Measurements from ENCODE around the gene GSS.

GSS gene

GRCh38 chr20:34955231-34956040, at the start of gene GSS, which contains the start of gene MYH7B:
Gene GSS, minus strand, starts transcription at chr20:34955806. Its CDS starts 3,954 bp downstream, at chr20:34951852.
Gene MYH7B, plus strand, starts transcription at chr20:34955868. Its CDS starts 22,138 bp downstream, at chr20:34978006.
- peak; percentile 88 to 98 (median 93) for DNase-seq

- DNase-seq, result no peak
Observed at GRCh38 chr20:35004749-35005462, 49.3 kb upstream of the GSS start.

DNA sequence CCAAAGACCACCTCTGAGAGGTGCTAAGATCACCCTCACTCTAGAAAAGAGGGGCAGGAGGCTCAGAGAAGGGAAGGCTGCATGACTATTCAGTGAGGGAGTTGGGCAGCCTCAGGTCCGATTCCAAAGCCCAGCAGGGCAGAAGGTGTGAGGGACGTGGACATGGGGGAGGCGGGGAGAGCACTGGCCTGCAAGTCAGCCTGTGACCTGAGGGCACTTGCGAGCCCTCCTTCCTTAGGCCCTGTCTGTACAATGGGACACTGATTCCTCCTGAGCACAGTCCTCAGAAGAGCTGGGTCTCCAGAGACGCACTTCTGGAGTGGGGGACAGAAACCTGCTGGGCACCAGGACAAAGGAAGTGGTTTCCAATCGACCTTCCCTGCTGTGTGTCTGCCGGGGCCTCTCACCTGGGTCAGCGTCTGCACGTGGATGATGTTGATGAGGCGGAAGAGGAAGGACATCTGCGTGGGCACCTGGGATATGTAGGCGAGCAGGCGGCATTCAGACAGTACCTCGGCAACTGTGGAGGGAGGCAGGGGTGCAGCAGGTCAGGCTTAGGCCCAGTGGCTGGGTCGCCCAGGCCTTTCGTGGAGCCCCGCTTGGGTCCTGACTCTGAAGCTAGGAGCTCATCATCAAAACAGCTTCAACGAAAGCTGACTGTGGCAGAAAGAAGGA, 48.6 kb upstream of the GSS start:
- no peak for DNase-seq

DNA sequence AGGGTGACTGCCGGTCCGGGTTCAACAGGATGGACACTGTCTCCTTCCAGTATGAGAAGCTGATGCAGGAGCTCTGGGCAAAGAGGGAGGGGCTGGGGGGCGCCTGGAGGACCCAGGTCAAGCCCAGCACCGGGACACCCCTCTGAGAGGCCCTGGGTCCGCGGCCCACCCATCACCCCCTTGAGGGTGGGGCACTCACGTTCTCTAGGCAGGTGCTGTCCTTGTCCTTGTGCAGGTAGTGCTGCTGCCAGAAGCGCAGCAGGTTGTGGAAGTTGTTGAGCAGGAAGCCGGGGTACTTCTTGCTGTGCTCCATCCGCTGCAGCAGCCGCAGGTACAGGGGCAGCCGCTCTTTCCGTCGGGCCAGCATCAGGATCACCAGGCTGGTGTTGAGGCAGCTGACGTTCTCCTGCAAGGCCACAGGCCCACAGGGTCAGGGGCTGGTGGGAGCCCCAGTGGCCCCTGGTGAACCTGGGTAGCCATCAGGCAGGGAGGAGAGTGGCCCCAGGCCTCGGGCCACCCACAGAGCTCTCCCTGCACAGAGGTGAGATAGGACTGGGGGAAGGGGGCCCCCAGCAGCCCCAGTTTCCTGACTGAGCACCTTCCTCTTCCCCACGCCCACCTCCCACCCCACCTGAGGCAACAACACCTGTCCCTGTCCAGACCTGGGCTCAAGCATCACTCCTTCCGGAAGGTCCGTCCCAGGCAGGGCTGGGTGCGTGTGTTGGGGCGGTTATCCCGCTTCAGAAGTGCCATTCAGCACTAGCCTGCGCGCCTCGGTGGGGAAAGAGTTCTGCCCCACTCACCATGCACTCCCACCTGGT, 47.8 kb upstream of the GSS start:
- no peak for DNase-seq

GRCh38 chr20:35002426-35003210, 47.0 kb upstream of the GSS start:
- no peak for DNase-seq

GRCh38 chr20:35001596-35002362, 46.2 kb upstream of the GSS start:
- DNase-seq, result no peak

GRCh38 chr20:35000922-35001595, 45.5 kb upstream of the GSS start:
- DNase-seq, result no peak

- no peak for DNase-seq
Observed at GRCh38 chr20:35000311-35000921, 44.8 kb upstream of the GSS start.

DNA sequence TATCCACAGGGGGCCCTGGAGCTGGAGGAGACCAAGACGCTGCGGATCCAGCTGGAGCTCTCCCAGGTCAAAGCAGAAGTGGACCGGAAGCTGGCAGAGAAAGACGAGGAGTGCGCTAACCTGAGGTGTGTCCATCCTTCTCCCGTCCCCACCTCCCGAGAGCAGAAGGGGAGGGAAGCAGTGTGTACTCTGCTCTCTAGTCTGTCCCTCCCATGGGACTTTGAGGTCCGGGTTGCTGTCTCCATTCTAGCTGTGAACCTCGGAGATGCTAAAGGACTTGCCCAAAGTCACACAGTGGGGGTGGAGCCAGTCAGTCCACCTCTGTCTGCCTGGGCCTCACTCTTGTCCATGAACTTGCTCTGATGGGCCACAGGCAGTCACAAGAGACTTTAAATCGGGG, 44.2 kb upstream of the GSS start:
- DNase-seq, result no peak

DNA sequence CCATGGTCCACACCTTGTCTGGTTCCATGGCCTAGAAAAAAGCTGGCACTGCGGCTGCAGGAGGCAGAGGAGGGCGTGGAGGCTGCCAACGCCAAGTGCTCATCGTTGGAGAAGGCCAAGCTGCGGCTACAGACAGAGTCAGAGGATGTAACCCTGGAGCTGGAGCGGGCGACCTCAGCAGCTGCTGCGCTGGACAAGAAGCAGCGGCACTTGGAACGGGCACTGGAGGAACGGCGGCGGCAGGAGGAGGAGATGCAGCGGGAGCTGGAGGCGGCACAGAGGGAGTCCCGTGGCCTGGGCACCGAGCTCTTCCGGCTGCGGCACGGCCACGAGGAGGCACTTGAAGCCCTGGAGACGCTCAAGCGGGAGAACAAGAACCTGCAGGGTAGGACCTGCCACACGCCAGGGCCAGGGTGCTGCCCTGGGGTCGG, 43.4 kb upstream of the GSS start:
- peak in 1 of 14 donors; percentile 29 for DNase-seq

GRCh38 chr20:34998331-34998950, 42.8 kb upstream of the GSS start:
- no peak for DNase-seq

DNA sequence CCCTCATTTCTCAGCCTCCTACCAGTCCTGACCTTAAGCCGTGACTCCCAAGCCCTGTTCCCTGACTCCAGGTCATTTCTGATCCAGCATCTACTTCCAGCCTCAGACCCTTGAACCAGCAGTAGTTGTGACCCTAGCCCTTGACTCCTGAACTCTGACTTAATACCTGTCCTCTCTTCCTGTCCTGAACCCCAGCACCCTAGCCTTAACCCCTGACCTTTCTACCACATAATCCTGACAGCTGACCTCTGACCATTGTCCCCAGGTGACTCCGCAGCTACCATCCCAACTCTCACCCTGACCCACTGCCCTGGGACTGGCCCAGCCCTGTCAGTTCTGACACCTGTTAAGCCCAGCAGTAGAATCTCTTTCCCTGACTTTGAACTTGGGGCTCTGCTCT, 42.2 kb upstream of the GSS start:
- DNase-seq, result no peak

- DNase-seq, result peak in 1 of 14 donors; percentile 49
Observed at GRCh38 chr20:34997131-34997561, 41.5 kb upstream of the GSS start.

DNA sequence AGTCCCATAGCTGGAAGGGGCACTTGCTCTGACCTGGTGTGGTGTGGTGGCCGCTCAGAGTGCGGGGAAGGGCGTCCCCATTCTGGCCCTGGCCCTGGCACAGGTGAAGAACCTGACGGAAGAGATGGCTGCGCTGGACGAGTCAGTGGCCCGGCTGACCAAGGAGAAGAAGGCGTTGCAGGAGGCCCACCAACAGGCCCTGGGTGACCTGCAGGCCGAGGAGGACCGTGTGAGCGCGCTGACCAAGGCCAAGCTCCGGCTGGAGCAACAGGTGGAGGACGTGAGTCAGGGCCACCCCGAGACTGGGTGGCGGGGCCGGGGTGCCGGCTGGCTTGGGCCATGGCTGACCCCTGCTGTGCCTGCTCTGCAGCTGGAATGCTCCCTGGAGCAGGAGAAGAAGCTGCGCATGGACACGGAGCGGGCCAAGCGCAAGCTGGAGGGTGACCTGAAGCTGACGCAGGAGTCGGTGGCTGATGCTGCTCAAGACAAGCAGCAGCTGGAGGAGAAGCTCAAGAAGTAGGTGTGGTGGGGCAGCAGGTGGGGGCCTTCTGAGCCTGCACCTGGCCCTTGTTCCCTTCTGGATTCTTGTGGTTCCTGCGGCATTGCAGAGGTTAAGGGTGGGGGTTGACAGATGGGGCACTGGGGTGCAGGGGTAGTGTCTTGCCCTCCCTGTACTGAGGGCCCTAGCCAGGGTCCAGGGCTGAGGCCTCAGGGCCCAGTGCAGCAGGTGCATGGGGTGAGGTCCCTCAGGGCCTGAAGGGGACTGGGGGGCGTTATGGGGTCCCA, 40.8 kb upstream of the GSS start:
- no peak for DNase-seq

DNA sequence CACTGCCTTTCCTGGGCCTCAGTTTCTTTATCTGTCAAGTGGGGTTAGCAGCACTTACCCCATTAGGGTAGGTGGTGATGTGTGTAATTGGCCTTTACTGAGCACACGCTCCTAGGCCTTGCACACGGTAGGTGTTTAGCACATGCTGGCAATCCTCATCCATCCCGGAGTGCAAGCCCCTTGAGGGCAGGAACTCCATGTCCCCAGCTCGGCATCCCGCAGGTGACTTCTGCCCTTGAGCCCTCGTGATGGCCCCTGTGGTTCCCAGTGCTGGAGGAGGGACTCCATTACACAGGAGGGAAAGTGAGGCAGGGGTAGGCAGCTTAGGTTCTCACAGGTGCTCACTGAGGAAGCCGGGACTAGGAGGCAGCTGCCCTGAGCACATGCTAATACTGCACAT, 40.1 kb upstream of the GSS start:
- no peak for DNase-seq

DNA sequence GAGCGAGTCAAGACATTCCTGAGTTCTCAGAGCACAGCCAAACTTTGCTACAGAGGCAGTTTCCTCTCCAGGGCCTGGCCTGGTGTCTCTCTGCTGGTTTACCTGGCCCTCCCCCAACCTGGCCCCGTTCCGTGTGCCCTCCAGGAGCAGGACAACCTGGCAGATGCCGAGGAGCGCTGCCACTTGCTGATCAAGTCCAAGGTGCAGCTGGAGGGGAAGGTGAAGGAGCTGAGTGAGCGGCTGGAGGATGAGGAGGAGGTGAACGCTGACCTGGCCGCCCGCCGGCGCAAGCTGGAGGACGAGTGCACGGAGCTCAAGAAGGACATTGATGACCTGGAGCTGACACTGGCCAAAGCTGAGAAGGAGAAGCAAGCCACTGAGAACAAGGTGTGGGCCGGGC, 39.6 kb upstream of the GSS start:
- no peak for DNase-seq

- DNase-seq, result no peak
Observed at GRCh38 chr20:34994509-34995131, 39.0 kb upstream of the GSS start.
